ENCODE results near the gene ARHGAP44.

DNA sequence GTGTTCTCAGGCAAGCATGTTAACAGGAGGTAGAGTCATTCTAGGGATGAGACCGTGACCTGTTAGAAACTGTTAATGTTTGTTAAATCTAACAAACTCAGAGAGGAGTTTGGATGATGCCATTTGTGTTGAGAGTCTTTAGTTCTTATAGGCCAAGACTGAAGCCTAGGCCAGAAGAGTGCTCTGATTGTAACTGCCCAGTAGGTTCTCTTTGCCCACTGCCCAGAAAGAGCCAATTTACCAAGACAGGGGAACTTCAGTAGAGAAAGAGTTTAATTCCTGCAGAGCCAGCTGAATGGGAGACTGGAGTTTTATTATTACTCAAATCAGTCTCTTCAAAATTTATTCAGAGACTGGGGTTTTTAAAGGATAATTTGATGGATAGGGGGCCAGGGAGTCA lies 42.5 kb downstream of the ARHGAP44 start:
- TF ChIP-seq SUZ12 (IDR thresholded peaks at IDR 0.05) (no peak), ZNF384 (IDR thresholded peaks at IDR 0.05) (no peak), FOXM1 (IDR thresholded peaks at IDR 0.05; ENCODE audit: borderline replicate concordance) (no peak), ELF4 (IDR thresholded peaks at IDR 0.05) (no peak), FOXK2 (IDR thresholded peaks at IDR 0.05) (no peak)

Measured in HEK293T (cell line).